GM18873 (cell line): ENCODE data around the gene FOXJ2.
A peak's percentile ranks its signal among the peaks of the same experiment; 100 is the strongest.
"Not testable (repeated sequence)": the region's sequence is repeated elsewhere in the genome, so short reads cannot be mapped to it uniquely, and the experiment has no call there.

ENCODE experiments used
- ATAC-seq: cut with Tn5 transposase; IDR thresholded peaks from one replicate; pipeline ENCODE4 v1.9.1; 2021; ENCODE audit warnings: mild to moderate bottlenecking, moderate library complexity, moderate number of reproducible peaks; ENCODE audit not compliant: unreplicated experiment, low FRiP score

FOXJ2 gene

DNA sequence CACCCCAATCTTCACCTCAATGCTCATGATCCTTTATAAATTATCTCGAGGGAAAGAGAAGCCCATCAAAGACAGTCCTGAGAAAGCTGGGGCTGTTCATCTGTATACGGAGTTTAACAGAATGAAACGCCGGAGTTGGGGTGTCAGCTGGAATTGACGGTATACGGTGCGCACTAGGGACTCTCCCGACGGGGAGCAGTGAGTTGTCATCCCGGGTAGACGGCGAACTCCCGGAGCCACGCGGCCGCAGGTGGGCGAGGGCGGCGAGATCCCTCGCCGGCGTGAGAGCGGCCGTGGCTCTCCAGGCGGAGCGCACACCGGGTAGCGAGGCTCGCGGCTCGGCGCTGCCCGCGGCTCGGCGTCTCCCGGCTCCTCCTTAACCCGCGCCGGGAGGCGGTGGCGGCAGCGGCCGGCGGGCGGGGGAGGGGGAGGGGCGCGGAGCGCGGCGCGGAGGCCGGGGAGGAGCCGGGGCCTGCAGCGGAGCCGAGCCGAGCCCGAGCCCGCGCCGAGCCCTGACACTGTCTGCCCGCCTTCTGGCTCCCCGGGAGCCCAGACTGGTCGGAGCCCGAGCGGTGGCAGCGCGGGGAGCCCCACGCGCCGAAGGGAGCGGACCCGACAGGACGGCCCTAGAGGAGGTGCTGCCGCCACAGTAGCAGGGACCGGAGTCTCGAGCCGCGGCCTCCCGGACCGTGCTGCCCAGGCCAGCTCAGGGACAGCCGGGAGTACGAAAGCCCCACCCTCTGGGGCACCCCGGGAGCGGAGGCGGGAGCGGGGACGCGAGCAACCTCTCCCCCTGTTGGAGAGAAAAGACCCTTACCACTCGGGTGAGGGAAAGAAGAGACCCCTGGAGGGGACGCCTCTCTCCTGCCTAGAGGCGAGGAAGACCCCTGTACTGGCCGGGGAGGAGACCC, at the start of gene FOXJ2:
Gene FOXJ2, plus strand, starts transcription at position 475 of the 911 bp plus-strand sequence. CDS start 7,117 bp downstream, outside the sequence.
- no peak for ATAC-seq

DNA sequence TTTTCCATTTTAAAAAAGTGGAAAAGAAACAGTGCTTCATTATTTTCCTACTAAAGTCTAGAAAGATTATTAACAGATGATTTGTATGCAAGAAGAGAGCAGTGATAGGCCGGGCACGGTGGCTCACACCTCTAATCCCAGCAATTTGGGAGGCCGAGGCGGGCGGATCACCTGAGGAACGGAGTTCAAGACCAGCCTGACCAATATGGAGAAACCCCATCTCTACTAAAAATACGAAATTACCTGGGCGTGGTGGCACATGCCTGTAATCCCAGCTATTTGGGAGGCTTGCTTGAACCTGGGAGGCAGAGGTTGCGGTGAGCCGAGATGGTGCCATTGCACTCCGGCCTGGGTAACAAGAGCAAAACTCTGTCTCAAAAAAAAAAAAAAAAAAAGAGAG, 49.5 kb upstream of the FOXJ2 start:
- ATAC-seq = not testable (repeated sequence)

DNA sequence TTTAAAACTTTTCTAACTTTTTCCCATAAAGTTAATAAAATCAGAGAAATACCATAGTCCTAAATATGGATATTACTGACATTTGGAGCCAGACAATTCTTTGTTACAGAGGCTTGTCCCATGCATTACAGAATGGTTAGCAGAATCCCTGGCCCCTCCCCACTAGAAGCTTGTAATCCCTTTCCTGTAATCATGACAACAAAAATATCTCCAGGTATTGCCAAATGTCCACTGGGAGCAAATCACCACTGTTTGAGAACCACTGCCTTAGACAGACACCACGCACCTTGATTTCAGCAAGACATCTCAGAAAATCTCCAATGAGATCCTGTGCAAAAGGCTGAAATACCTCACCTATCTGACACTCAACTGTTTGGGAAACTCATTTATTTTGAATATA, 49.1 kb upstream of the FOXJ2 start:
- not testable (repeated sequence) for ATAC-seq

DNA sequence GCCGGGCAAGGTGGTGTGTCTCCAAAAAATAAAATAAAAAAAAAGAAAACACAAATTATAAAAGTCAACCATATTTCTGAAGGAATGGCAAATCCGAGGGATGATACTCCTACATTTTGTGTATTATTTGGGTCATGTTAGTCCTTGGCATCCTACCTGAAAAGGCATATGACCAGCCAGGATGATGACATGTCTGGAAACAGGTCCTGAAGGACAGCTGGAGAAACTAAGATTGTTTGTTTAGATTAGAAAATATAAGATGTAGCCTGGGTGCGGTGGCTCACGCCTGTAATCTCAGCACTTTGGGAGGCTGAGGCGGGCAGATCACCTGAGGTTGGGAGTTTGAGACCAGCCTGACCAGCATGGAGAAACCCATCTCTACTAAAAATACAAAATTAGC, 47.6 kb upstream of the FOXJ2 start:
- no peak for ATAC-seq

DNA sequence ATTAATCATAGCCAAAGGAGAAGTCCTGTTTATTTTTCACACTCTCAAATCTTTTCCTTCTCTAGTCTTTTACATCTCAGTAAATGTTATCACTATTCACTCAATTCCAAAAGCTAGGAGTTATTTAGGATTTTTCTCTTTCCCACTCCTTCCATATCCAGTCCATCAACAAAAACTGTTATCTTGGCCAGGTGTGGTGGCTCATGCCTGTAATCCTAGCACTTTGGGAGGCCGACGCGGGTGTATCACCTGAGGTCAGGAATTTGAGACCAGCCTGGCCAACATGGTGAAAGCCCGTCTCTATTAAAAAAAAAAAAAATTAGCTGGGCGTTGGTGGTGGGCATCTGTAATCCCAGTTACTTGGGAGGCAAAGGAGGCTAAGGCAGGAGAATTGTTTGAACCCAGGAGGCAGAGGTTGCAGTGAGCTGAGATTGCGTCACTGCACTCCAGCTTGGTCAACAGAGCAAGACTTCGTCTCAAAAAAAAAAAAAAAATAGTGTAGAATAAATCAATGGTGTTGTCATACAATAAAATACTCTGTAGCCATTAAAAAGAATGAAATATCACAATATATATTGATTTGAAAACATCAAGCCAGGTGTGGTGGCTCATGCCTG, 46.6 kb upstream of the FOXJ2 start:
- ATAC-seq = no peak

DNA sequence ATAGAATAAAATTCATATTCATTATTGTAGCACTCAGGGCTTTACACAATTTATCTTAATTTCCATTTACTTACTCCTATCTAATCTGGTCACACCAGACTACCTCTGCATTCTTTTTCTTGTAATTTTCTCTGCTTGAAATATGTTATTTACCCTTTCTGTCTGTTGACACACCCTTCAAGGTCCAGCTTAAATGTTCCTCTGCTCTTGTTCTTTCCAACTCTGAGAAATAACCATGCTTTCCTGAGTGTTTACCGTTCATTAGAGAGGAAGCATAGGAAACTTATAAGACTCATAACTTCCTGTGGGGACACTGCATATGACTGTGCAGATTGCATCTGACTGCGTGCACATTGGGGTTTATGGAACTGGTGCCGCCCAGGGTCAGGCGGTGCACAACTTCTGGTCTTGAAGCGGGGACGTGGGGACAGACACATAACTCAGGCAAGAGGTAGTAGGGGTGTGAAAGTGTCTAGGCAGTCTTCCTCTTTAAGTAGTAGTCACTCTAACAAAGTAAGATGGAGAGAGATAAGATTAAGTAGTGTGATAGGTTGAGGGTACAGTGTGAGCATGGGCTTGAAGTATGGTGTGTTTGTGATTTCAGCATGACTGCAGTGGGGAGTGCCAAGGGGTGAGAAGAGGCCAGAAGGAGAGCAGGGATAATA, 42.6 kb upstream of the FOXJ2 start:
- ATAC-seq = no peak

DNA sequence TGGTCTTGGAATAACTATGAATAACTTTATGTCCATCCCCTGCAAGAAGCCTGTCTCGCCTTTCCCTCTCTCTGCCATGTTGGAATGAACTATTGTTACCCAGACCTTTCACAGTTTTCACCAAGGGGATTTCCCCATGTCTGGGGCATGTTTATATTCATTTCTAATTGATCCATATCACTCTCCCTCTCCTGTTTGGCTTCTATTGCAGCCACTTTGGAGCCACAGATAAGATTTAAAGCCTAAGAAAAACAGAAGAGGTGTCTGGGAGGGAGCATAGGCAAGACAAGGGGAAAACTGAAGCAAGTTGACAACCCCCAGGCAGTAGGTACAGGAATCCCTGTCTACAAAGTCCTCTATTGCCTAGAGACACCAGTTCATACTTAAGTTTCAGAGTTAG, 41.0 kb upstream of the FOXJ2 start:
- ATAC-seq = no peak

DNA sequence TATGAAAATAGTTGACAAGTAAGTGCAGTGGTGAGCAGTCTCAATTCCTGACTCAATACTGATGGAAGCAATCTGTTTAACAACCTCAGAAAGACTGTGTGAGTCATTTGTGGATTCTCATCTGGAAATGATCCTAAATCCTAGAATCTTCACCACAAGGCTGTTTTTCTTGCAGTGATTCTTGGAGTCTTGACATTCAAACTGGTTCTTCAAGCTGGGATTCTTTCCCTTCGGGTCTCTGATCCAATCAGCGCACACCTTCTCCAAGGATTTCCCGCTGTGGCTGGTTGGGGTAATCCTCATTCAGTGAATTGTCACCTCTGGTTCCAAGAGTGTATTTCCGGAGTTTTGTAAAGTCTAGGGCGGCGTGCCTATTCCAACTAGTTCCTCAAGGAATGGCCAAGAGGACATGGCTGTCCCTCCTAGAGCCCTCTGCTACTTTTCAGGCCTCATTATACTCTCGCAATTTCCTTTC, 37.7 kb upstream of the FOXJ2 start:
- no peak for ATAC-seq

DNA sequence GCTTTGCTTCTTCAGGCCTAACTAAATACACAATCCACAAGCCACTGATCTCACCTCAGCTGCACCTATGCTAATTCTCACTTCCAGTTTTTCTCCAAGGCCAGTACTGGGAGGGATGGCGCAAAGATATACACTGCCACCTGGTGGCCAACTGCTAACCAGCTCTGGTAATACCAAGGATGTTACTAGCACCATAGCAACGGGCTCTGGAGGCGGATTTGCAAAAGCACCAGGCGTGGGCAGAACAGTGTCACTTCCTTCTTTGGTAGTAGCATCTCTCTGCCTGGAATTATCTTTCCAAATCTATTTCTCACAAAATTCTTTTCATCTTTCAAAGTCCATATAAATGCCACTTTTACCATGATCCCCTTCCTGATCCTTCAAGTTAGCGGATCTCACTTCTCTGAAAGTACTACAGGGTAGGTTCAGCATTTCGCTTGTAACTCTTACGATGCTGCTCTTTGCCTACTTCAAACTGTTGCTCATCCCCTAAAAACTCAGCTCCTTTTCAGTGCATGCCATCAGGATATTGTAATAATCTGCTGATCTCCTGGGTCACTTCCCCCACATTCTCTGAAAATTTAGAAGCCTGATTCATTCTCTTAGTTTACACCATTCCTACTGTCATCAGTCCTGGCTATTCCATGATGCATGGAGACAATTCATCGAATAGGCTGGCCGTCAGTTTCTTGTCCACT, 37.1 kb upstream of the FOXJ2 start:
- ATAC-seq = peak; percentile 99

DNA sequence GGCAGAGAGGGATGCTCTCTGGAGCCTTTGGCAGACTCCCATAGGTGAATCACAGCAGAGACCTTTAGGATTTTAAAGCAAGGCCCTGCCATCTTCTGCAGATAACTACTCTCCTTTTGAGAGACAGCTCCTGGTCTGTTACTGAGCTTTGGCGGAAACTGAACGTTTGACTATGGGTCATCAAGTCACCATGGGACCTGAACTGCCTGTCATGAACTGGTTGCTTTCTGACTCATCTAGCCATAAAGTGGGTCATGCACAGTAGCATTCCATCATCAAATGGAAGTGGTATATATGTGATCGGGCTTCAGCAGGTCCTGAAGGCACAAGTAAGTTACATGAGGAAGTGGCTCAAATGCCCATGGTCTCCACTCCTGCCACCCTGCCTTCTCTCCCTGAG, 31.7 kb upstream of the FOXJ2 start:
- ATAC-seq = not testable (repeated sequence)

DNA sequence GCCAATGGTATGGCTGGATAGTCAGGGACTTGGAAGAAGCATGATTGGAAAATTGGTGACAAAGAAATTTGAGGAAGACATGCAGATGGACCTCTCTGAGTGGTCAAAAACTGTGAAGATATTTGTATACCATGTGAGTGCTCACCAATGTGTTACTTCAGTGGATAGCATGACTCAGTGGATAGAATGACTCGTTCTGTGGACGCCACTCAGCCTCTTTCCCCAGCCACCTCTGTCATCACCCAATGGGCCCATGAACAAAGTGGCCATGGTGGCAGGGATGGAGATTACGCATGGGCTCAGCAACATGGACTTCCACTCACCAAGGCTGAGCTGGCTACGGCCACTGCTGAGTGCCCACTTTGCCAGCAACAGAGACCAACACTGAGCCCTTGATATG, 31.0 kb upstream of the FOXJ2 start:
- ATAC-seq = not testable (repeated sequence)

DNA sequence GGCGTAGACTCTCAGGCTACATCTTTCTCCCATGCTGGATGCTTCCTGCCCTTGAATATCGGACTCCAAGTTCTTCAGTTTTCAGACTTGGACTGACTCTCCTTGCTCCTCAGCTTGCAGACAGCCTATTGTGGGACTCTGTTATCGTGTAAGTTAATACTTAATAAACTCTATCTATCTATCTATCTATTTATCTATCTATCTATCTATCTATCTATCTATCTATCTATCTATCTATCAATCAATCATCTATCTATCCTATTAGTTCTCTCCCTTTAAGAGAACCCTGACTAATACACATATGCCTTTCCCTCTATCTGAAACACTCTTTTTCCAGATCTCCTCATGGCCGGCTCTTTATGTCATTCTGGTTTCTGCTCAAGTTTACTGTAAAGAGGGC, 27.6 kb upstream of the FOXJ2 start:
- ATAC-seq = not testable (repeated sequence)

DNA sequence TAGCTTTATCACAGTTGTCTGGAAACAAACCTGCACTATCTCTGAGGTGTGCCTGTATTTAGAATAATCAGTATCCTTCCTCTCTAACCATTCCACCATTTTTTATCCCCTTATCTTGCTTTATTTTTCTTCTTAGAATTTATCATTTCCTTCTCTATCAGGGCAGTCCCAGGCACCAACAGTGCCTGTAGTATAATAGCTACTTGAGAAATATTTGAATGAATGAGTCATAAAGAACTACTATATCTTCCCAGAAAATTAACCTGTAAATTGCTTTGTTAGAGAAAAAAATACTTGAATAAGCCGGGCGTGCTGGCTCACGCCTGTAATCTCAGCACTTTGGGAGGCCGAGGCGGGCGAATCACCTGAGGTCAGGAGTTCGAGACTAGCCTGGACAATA, 21.2 kb upstream of the FOXJ2 start:
- ATAC-seq = no peak

DNA sequence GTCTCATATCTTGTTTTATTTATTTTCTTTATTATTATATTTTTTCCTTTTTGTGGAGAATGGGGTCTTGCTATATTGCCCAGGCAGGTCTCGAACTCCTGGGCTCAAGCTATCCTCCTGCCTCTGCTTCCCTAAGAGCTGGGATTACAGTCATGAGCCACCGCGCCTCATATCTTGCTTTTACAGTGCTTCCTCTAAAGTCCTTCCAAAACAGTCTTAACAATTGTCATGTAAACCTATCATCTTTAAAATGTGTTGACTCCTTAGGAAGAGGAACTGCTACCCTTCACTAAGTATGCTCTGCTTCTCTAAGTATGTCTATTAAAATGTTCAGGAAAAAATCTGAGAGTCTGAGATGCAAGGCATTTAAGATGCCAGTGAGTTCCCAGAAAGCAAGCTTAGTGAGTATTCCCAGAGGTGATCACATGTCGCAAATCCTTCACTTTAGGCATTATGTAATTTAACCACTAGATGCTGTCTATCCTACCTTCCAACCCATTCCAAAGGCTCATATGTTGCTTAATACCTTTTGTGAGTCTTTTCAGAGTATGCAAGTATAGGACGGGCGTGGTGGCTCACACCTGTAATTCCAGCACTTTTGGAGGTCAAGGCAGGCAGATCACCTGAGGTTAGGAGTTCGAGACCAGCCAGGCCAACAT, 19.7 kb upstream of the FOXJ2 start:
- ATAC-seq = no peak

DNA sequence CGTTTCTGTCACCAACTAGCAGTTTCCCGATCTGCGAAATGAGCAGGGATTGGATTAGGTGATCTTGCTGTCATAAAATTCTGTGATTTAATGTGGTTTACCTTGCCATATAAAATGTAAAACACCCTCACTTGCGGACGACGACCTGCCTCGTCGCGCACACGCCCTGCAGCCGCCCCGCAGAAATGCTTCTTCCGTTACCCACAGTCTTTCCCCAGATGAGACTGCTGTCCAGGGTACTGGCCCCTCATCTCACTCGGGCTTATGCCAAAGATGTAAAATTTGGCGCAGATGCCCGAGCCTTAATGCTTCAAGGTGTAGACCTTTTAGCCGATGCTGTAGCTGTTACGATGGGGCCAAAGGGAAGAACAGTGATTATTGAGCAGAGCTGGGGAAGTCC, 17.7 kb upstream of the FOXJ2 start:
- no peak for ATAC-seq

DNA sequence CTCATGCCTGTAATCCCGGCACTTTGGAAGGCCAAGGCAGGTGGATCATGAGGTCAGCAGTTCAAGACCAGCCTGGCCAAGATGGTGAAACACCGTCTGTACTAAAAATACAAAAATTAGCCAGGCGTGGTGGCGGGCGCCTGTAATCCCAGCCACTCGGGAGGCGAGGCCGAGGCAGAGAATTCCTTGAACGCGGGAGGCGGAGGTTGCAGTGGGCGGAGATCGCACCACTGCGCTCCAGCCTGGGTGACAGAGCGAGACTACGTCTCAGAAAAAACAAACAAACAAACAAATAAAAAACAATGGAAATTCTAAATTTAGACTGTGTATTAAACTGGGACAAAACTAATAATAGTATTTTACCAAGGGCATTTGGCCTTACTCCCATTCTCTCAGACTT, 14.3 kb upstream of the FOXJ2 start:
- ATAC-seq = not testable (repeated sequence)

DNA sequence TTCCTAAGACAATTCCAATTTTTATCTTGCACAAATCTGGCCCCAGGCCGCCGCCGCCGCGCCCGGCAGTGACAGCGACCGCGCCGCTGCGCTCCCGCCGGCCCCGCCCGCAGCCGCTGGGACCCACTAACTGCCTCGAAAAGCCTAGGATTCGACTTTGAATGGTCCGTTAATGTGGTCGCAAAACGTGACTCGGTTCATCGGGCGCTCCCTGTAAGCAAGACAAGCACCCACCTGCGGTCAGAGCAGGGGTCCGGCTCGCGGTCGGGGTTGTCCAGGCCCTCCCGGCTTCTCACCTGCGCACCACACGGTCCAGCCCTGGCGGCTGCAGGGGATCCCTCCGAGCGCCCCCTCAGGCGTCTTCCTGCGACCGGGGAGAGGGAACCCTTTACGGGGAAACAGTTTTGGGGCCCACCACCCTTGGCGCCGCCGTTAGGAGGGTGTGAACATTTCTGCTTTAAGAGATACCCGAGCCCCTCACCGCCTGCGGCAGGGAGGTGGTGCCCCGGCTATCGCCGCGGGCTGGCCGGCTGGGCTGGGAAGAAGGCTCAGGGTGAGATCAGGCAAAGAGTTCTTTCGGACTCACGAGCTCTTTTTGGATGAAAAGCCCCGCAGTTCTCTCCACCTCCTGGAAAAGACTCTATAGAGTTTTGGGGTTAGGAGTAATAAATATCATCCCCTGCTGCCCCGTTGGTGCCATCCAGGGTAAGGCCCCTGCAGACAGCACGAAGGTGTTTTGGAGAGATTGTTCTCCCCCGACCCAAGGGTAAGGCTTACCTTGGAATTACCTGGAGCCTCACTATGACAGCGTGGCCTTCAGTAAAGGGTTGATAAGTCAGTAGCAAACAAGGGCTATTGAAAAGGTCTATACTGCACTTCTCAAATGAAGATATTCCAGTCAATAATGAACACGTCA, 13.6 kb upstream of the FOXJ2 start:
- ATAC-seq = no peak

DNA sequence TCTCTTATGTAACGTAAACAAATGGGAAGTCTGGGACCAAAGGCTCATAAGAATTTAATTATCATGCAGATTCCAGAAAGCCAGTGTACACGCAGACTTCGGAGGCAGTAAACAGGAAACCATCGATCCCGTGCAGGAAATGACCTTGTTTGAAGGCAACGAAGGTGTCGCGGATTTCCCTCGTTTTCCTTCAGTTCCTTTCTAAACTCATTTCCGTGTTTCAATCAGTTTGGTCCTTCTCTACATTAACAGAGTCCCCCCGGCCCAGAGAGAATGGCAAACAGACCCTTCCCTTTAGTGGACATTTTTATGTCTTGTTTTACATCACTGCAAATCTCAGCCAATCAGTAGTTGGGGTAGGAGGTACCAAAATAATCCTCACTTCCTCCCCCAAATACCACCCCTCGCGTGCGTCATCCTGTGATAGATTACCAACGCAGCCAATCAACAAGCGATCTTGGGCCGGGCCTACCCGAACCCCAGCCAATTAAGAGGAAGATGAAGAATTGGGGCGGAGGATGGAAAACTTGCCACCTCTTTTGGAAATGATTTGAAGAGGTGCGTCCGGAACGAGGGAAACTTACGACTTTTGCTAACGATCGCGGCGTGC, 6.1 kb upstream of the FOXJ2 start:
- ATAC-seq = peak; percentile 97

DNA sequence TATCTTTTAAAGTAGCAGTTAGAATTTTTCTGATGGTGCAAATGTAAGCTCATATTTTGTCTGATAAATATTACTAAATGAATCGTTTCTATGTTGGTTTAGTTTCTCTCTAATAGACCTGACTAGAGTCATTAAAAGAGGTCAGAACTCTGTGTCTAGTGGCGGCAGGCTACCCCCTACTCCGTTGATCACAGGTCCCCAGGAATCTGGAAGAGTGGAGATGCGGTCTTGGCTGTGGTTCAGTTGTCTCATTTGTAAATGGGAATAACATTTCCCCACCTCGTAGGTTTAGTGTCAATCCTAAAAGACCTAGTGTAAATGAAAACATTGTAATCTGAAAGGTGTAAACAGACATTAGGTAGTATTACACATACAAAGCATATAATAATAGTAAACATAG, 4.7 kb upstream of the FOXJ2 start:
- ATAC-seq = no peak
